B cell (primary cell): Measurements from ENCODE around the gene MAG. TPM values are rescaled to one million over a fixed set of nuclear protein-coding genes. Genes with fewer than 3 reads are reported as not detected.

Experiments used
- ATAC-seq: fragments of 200-7000 bp; cut with Tn5 transposase; one replicate; pipeline ENCODE4 v1.10.0; 2021; ENCODE audit warnings: low read depth, mild to moderate bottlenecking, moderate number of reproducible peaks, moderate library complexity
- CTCF ChIA-PET: fragments of 350-600 bp; sonication (Branson Sonifier 250); formaldehyde crosslinking; loops from one replicate; lab custom pipeline; 2021; ENCODE audit warnings: antibody characterized with exemption, inconsistent platforms; lab: Charles Lee
- POLR2A ChIA-PET: fragments of 350-600 bp; sonication (Branson Sonifier 250); formaldehyde crosslinking; loops from one replicate; lab custom pipeline; 2021; ENCODE audit warnings: antibody characterized with exemption; lab: Charles Lee
- DNase-seq: peaks from one replicate; pipeline ENCODE4 v3.0.0; 2013
- H2AFZ ChIP-seq: 2 replicates; pipeline ENCODE4 v1.6.1; 2012; ENCODE audit warnings: mild to moderate bottlenecking, low read depth, low read length; ENCODE audit not compliant: insufficient read depth, poor library complexity, severe bottlenecking
- H3K27ac ChIP-seq, 2 donors: 1 replicate in 1 of 2; 2 replicates in 1 of 2; pipeline ENCODE4 v1.5.1; 2012 to 2013; ENCODE audit warnings: low read length in 2 of 2, mild to moderate bottlenecking in 2 of 2, moderate library complexity in 1 of 2
- H3K27me3 ChIP-seq, 4 experiments: fragments of 200-600 bp in 1 of 4; sonication (generic) in 1 of 4; replicated peaks in 1 of 4; 1 replicate in 2 of 4; 2 replicates in 2 of 4; pipeline versions ENCODE4 v1.6.1 to v1.7.0; 2013 to 2016; ENCODE audit warnings: low read length in 3 of 4, mild to moderate bottlenecking in 2 of 4, mixed read lengths in 1 of 4, moderate library complexity in 1 of 4; ENCODE audit not compliant: insufficient read depth in 4 of 4, control insufficient read depth in 3 of 4; ENCODE audit errors: control extremely low read depth in 1 of 4
- H3K36me3 ChIP-seq, 2 experiments: replicated peaks in 1 of 2; 1 replicate in 1 of 2; 2 replicates in 1 of 2; pipeline versions ENCODE4 v1.6.1 to v1.7.1; 2013; ENCODE audit warnings: low read length in 1 of 2; ENCODE audit not compliant: insufficient read depth in 2 of 2, control insufficient read depth in 1 of 2; ENCODE audit errors: control extremely low read depth in 1 of 2, extremely low read depth in 1 of 2
- H3K4me1 ChIP-seq, 2 donors: fragments of 200-600 bp in 1 of 2; sonication (generic) in 1 of 2; 1 replicate in 1 of 2; 2 replicates in 1 of 2; pipeline versions ENCODE4 v1.5.1 to v1.6.1; 2013 to 2017; ENCODE audit warnings: low read length in 2 of 2; ENCODE audit not compliant: control insufficient read depth in 2 of 2, insufficient read depth in 2 of 2
- H3K4me2 ChIP-seq: replicated peaks from 2 replicates; pipeline ENCODE3; 2012; ENCODE audit warnings: mild to moderate bottlenecking, low read depth, low read length; ENCODE audit not compliant: poor library complexity, severe bottlenecking
- H3K4me3 ChIP-seq, 5 experiments: fragments of 200-600 bp in 1 of 5; sonication (generic) in 1 of 5; 1 replicate in 3 of 5; 2 replicates in 2 of 5; pipeline versions ENCODE4 v1.5.1 to v1.7.0; 2011 to 2016; ENCODE audit warnings: low read length in 4 of 5, mild to moderate bottlenecking in 4 of 5, low read depth in 2 of 5, control low read depth in 1 of 5, moderate library complexity in 1 of 5; ENCODE audit not compliant: insufficient read depth in 1 of 5; ENCODE audit errors: control extremely low read depth in 1 of 5, extremely low read depth in 1 of 5
- H3K79me2 ChIP-seq: fragments of 200-600 bp; sonication (generic); one replicate; pipeline ENCODE4 v1.6.0; 2016; ENCODE audit warnings: low read length; ENCODE audit not compliant: control insufficient read depth, insufficient read depth
- H3K9ac ChIP-seq: fragments of 200-600 bp; sonication (generic); 2 replicates; pipeline ENCODE4 v1.6.1; 2017; ENCODE audit warnings: mild to moderate bottlenecking, low read length, moderate library complexity
- H3K9me3 ChIP-seq, 3 donors: one replicate each; pipeline versions ENCODE4 v1.6.1 to v1.7.1; 2013; ENCODE audit warnings: low read length in 2 of 3; ENCODE audit not compliant: control insufficient read depth in 2 of 3, insufficient read depth in 1 of 3; ENCODE audit errors: control extremely low read depth in 1 of 3
- H4K20me1 ChIP-seq: 2 replicates; pipeline ENCODE4 v1.6.0; 2012; ENCODE audit warnings: mild to moderate bottlenecking, low read length; ENCODE audit not compliant: insufficient read depth, control insufficient read depth, poor library complexity, severe bottlenecking
- H3K27ac Mint-ChIP-seq: one replicate; pipeline ENCODE4 v1.8.0; 2021; ENCODE audit warnings: mixed read lengths
- H3K27me3 Mint-ChIP-seq: one replicate; pipeline ENCODE4 v1.8.0; 2021; ENCODE audit warnings: mixed read lengths
- H3K4me1 Mint-ChIP-seq: one replicate; pipeline ENCODE4 v1.8.0; 2021; ENCODE audit warnings: mixed read lengths
- H3K4me3 Mint-ChIP-seq: one replicate; pipeline ENCODE4 v1.8.0; 2021; ENCODE audit warnings: mixed read lengths
- H3K9me3 Mint-ChIP-seq: one replicate; pipeline ENCODE4 v1.8.0; 2022; ENCODE audit warnings: mixed read lengths; ENCODE audit not compliant: insufficient read depth
- CTCF ChIP-seq: fragments of 200-600 bp; IDR thresholded peaks from one replicate; pipeline ENCODE4 v1.8.0; 2022; ENCODE audit warnings: antibody characterized with exemption, mild to moderate bottlenecking
- EZH2 ChIP-seq: IDR thresholded peaks from 2 replicates; pipeline ENCODE4 v1.6.1; 2012; ENCODE audit warnings: borderline replicate concordance, low read depth, mild to moderate bottlenecking, moderate library complexity, low read length; ENCODE audit not compliant: insufficient read depth, poor library complexity, severe bottlenecking
- WGBS: methylation state at CpG from one replicate; pipeline ENCODE4 v1.1.5; 2013; ENCODE audit warnings: missing lambda C conversion rate; ENCODE audit not compliant: insufficient coverage; 5-methylcytosine and 5-hydroxymethylcytosine counted together
- intact Hi-C: fragments of 100-400 bp; cut with micrococcal nuclease; formaldehyde crosslinking; loops from one replicate; pipeline ENCODE4 v1.10.0; 2022
- polyA plus RNA-seq: library from polyadenylated mRNA; depleted of rRNA; stranded (reverse); fragments of >200 nt; gene quantifications from 2 replicates; pipeline ENCODE4 v1.2.3, GENCODE V29; 2012
- total RNA-seq, 2 donors: library from RNA; stranded (reverse); fragments of 120-200 nt in 1 of 2; gene quantifications; 1 replicate in 1 of 2; 2 replicates in 1 of 2; pipeline versions ENCODE4 v1.2.3 to v1.2.4, GENCODE V29; 2013 to 2022

MAG gene
- total and polyA plus RNA-seq, 2 donors (not counting 1 experiment from before 2014, with no cell fraction given), result 0.12 to 0.58 TPM

- peak overlapping the region; percentile 94 for H3K27ac Mint-ChIP-seq
- Histone ChIP-seq H3K9ac (peak overlapping the region; percentile 45), H3K36me3 (no peaks in the 10 kb centered on the region), H4K20me1 (no peaks in the 10 kb centered on the region), H3K9me3 (peaks cover 0 to 3% (median 0%) of the 10 kb centered on the region in 3 donors), H3K27ac (peak overlapping the region; percentile 94 to 97), H3K4me3 (peak overlapping the region in 3 of 5 experiments; percentile 22 to 53 (median 28)), H2AFZ (peak overlapping the region; percentile 16), H3K27me3 (no peaks in the 10 kb centered on the region), H3K4me2 (peak overlapping the region; percentile 84), H3K79me2 (peaks cover 27% of the 10 kb centered on the region), H3K4me1 (peaks cover 85 to 95% of the 10 kb centered on the region in 2 donors)
- intact Hi-C loops, result loop anchor here (1.0 to 10.0 kb wide), 5 partner anchors 9 to 175 kb away; partner anchors contain the start of genes CD22, FFAR1, FXYD7 and HAMP
- peak overlapping the region; percentile 80 for H3K4me3 Mint-ChIP-seq
- H3K27me3 Mint-ChIP-seq, result no peaks in the 10 kb centered on the region
- H3K4me1 Mint-ChIP-seq, result peaks cover 84% of the 10 kb centered on the region
- TF ChIP-seq EZH2 (no peak), CTCF (no peak)
- no peaks in the 10 kb centered on the region for H3K9me3 Mint-ChIP-seq
- WGBS, result 2% methylated on average over 6 of the region's 12 CpGs
- DNase-seq (peak; percentile 71), ATAC-seq (peak; percentile 41)
- CTCF ChIA-PET, result interaction anchor here (0.7 to 5.0 kb wide), 13 partner anchors 8 to 290 kb away, joined by 3 to 26 read pairs (median 5); partner anchors contain the start of genes CD22 and FFAR1
- POLR2A ChIA-PET, result interaction anchor here (1.2 to 8.3 kb wide), 4 partner anchors 11 to 144 kb away, joined by 3 to 106 read pairs (median 7); partner anchors contain the start of gene CD22
Observed at GRCh38 chr19:35320065-35320713, 28.2 kb downstream of the MAG start.

- Histone ChIP-seq H3K9ac (no peak overlapping the region), H3K4me2 (peak overlapping the region; percentile 84), H3K9me3 (peaks cover 0 to 3% (median 0%) of the 10 kb centered on the region in 3 donors), H3K79me2 (peaks cover 30% of the 10 kb centered on the region), H3K27me3 (no peaks in the 10 kb centered on the region), H3K36me3 (no peaks in the 10 kb centered on the region), H3K4me1 (peaks cover 89 to 91% of the 10 kb centered on the region in 2 donors), H3K27ac (peak overlapping the region; percentile 94 to 97), H3K4me3 (no peak overlapping the region), H4K20me1 (no peaks in the 10 kb centered on the region), H2AFZ (no peak overlapping the region)
- TF ChIP-seq CTCF (no peak), EZH2 (no peak)
- Mint-ChIP-seq H3K27me3 (no peaks in the 10 kb centered on the region), H3K4me1 (peaks cover 84% of the 10 kb centered on the region), H3K4me3 (peak overlapping the region; percentile 27), H3K27ac (peak overlapping the region; percentile 77), H3K9me3 (no peaks in the 10 kb centered on the region)
- DNase-seq, result peak; percentile 57
- no peak for ATAC-seq
- intact Hi-C loops, result loop anchor here (5.0 to 10.0 kb wide), 3 partner anchors 39 to 176 kb away; partner anchors contain the start of genes FXYD7 and HAMP
- CTCF ChIA-PET, result interaction anchor here (0.6 to 5.0 kb wide), 4 partner anchors 11 to 174 kb away, joined by 3 to 26 read pairs (median 5); no protein-coding TSS in a partner anchor
- POLR2A ChIA-PET, result interaction anchor here (0.6 to 8.3 kb wide), 4 partner anchors 10 to 136 kb away, joined by 3 to 106 read pairs (median 7); partner anchors contain the start of gene CD22
- no CpG with 5 or more reads among the region's 2 CpGs for WGBS
Observed at GRCh38 chr19:35321291-35321690, 29.3 kb downstream of the MAG start.
